Stimulated activated CD8-positive, alpha-beta memory T cell treated with anti-CD3 and anti-CD28 coated beads, Interleukin-15, amount 100 ng/mL, for 48 hours (primary cell): ENCODE measurements around the gene CDR2.
"Not testable (repeated sequence)": the region's sequence is repeated elsewhere in the genome, so short reads cannot be mapped to it uniquely, and the experiment has no call there.

Experiments
- DNase-seq, 2 donors: peaks; one replicate each; pipeline ENCODE4 v3.0.0-alpha.2; 2020; ENCODE audit warnings: low read depth in 2 of 2

Gene CDR2

DNA sequence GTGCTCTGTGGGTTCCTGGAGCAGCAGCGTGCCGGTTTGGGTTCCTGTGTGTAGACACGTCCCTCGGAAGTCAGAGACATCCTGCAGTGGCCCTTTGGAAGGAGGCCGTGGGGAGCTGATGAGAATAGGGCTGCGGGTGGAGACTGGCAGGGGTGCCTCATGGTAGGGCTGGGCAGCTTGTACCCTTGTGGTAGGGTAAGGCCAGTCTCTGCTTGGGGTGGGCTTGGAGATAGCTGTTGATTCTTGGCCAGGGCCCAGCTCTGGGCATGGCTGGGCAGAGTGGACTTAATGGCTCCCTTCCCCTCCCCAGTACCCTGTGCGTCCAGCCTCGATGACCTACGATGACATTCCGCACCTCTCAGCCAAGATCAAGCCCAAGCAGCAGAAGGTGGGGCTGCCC lies 66.6 kb downstream of the CDR2 start:
- no peak for DNase-seq

DNA sequence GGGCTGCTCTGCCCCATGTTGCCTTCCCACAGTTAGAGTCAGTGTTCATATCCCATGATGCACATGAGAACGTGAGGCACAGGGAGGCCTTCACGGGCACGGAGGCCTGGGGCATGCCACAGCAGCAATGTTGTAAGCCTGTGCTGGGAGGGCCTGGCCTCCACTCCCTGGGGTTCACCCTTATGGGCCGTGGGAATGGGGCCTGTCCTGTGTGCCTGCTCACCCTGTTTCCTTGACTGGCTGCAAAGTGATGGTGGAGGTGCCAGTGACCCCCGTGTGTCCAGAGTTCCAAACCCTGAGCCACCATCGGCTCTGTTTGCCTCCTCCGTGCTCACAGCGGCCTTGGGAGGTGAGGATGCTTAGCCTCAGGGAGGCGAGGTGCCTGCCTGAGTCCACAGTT lies 67.6 kb downstream of the CDR2 start:
- DNase-seq = no peak

DNA sequence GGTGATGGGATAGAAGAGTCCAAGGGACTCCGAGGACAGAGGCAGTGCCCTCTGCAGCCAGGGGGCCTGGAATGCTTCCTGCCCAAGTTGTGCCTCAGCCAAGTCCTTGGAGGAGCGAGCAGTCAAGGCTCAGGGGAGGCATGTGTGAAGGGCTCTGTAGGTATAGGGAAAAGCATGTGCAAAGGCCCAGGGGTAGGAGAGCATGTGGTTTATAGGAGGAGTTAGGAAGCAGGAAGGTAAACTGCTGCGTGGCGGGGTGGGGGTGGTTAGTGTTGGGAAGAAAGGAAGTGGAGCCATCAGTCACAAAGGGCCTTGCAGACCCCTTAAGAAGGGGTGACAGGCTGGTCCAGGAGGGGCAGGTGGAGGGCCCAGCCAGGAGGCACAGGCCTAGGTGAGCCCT lies 70.0 kb downstream of the CDR2 start:
- DNase-seq = no peak

DNA sequence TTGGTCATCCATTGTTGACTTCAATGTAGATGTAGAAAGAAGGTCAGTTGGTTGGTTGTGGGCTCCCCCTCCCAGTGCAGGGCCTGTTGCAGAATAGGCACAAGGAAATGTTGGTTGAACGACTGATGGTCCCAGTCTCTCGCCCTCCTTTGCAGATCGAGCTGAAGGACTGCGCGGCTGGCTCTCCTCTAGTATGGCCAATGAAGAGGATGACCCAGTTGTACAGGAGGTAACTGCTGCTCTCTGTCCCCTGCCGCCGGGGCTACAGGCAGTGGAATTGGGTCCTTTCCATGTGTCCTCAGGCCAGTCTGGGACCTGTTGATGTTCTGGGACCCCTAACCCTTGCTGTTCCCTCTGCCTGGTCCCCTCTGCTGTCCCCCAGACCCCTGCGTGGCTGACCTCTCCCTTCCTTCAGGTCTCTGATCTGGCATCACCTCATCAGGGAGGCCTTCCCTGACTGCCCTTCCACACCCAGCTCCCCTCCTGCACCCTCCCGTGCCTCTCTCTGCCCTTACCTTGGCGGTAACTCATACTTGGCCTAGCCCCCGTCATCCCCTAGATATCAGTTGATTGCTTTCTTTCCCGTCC lies 71.5 kb downstream of the CDR2 start:
- DNase-seq = no peak

DNA sequence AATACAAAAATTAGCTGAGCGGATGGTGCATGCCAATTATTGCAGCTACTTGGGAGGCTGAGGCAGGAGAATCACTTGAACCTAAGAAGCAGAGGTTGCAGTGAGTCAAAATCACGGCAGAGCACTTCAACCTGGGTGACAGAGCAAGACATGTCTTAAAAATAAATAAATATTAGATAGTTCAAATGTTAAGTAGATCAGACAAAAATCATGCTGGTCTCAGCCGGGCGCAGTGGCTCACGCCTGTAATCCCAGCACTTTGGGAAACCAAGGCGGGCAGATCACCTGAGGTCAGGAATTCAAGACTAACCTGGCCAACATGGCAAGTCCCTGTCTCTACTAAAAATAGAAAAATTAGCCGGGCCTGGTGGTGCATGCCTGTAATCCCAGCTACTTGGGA lies 73.0 kb downstream of the CDR2 start:
- not testable (repeated sequence) for DNase-seq

DNA sequence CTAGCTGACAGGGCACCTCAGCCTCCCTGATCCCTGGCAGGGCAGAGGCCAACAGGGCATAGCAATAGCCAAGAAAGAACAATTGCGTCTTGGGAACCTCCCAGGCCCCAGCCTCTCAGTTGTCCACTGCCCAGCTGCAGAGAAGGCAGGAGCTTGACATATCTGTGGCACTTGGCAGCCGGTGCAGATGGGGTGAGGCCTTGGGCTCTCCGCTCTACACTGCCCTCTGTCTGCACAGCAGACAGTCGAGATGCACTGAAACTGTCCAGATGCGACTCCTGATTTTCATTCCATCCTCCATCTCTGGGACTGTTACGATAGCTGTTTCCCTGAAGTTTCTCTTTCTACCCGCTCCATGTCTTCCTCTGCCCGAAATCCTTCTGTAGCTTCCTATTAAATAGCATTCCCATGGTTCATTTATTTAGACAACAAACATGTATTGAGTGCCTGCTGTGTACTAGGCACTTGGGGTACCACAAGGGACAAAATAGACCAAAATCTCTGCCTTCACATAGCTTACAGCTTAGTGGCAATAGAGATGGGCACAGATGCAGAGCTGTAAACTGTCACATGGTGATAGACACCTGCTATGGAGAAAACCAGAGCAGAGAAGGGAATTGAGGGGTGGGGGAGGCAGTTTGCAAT lies 73.9 kb downstream of the CDR2 start:
- peak in 1 of 2 donors; percentile 20 for DNase-seq

DNA sequence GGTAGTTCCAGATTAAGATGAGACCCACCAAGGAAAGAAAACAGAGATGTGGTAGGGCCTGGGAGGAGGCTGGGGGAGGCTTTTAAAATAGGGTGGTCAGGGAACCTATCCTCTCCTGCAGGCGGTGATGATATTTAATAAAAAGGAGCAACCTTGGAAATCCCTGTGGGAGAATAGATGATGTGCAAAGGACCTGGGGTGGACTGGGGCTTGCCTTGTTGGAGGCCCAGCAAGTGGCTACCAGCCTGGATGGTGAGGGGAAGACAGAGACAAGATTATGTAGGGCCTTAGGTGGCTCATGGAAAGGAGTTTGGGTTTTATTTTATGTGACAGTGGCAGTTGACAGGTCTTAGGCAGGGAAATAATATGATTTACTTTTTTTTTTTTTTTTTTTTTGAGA lies 75.4 kb downstream of the CDR2 start:
- DNase-seq = no peak

DNA sequence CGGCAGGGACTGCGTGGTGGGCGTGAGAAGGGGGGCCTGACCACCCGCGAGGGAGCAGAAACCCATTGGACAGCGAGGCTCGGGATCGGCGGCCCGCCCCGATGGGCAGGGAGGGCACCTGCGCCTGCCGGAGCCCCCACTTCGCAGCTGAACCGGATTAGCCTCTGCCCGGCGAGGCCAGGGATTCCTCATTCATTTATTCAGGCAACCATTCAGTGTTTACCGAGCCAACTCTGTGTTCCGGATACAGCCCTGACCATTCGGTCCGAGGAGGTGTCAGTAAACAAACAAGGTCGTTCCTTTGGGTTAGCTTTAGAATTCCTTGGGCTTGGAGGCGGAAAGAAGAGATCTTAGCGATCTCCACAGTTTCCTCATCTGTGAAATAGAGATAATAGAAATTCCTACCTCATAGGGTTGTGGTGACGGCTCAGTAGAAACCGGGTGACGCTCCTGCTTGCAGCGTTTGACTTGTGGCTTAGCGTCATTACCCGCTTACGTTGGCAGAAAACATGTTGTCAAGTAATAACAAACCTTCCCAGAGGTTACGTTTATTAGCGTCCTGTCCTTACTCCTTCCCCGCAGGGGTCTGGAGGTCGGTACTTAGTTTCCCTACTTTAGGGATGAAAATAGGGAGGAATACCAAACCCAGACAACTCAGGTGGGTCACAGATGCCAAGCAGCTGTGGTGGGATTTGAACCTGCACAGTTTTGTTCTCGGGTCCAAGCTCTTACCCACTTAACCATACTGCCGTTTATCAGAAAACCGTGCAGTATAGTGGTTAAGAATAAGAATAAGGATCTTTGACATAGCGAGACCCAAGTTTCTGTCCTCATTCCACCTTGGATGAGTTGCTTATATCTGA lies 76.3 kb downstream of the CDR2 start:
- DNase-seq = peak; percentile 44 to 60

DNA sequence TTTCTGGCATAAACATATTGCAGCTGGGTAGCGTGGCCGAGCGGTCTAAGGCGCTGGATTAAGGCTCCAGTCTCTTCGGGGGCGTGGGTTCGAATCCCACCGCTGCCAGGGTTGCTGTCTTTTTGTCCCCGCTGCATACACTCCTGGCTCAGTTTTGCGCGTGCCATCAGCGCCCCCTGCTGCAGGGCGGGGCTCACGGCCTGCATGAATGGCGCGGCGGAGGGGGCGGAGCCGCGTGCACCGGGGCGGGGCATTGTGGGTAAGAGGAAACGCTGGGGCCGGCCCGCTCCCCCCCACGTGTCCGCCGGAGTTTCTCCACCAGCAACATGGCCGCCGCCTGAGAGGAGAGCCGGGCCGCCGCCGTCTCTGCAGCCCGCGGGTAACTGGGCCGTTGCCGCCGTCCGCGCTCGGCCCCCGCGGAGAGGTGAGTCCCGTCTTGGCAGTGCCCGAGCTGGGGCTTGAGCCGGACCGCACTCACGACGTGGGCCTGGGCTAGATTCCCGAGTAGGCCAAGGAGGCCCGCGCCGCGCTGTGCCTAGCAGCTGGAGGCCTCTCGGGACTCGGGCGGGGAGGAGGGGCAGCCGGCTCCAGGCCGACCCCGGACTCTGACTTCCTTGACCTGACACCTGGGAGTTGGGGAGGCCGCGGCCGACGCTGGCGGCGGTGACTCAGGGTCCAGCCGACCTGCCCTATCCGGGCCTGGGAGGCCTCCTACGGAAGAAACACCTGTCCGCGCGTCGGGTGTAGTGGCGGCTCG lies 77.1 kb downstream of the CDR2 start, which contains the start of gene POLR3E:
Gene POLR3E (plus strand): TSS at position 296 of the 757 bp plus-strand sequence. CDS start 5,560 bp downstream, outside the sequence.
- DNase-seq = peak; percentile 98 to 99

DNA sequence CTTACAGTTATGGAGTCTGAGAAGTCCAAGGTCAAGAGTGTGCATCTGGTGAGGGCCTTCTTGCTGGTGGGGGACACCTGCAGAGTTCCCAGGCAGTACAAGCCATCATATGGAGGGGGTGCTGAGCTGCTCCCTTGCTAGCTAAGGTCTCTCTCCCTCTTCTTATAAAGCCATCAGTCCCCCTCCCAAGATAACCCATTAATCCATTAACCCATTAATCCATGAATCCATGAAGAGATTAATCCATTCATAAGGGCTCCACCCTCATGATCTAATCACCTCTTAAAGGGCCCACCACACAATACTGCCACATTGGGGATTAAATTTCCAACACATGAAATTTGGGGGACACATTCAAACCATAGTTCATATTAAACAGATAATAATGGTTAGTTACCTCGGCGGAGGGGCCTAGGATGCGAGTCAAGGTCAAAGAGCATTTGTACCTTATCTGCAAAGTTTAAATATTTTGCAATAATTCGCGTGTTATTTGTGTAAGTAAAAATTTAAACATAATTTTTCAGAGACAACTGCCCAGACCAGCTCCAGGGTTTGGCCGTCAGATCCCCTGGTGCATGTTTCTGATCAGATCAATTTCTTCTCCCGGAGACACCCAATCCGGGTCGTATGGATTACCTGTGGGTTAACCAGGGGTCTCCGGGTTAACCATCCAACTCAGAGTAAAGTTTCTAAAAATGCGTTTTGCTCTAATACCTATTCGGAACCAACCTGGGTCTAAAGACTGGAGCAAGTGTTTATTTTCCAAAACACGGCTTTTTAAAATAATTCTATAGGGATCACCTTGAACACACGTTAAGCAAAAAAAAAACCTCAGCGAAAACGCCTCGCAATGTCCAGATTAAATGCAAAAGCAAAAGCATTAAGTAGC lies 78.0 kb downstream of the CDR2 start:
- no peak for DNase-seq
